SK-MEL-5 (cell line): ENCODE data around the gene EIF4A2. TPM values are rescaled to one million over a fixed set of nuclear protein-coding genes. Genes with fewer than 3 reads are reported as not detected.

Experiments
- DNase-seq: peaks from one replicate; pipeline ENCODE4 v3.0.0-alpha.2; 2016; ENCODE audit warnings: low read depth, low spot score
- in situ Hi-C: cut with HindIII; loops from 2 replicates; pipeline ENCODE4 v1.10.0; 2016; ENCODE audit warnings: low sequenced_read_pairs, high pct_unique_total_duplicates, low pct_unique_long_range_greater_than_20kb
- small RNA-seq, 2 experiments: library from RNA; depleted of rRNA; stranded (forward); fragments of <200 nt; gene quantifications; one replicate each; pipeline ENCODE3, GENCODE V24; 2014
- total RNA-seq: library from RNA; depleted of rRNA; stranded (reverse); fragments of >200 nt; shearing (Covaris generic); gene quantifications from 2 replicates; pipeline ENCODE4 v1.2.3, GENCODE V29; 2014; rRNA removed

Gene EIF4A2
- total RNA-seq, 1 experiment from 2014 or later = 434 TPM

- in situ Hi-C loops = no loop called here
- no peak for DNase-seq
Observed at GRCh38 chr3:186831798-186832197, 48.4 kb downstream of the EIF4A2 start.

- DNase-seq = no peak
- in situ Hi-C loops = no loop called here
Observed at GRCh38 chr3:186832276-186832675, 48.9 kb downstream of the EIF4A2 start.

Small RNA genes within 50 kb of the gene (small RNA-seq; reads per million reads assigned to genes)
- 0 reads per million in 2 experiments for gene RF00092
- 0 reads per million in 2 experiments for gene RNU6-1105P
- gene SNORA4 = 0 reads per million in 2 experiments
- 0 reads per million in 2 experiments for gene SNORA63
- 0 reads per million in 2 experiments for gene SNORA81
- 0 reads per million in 2 experiments for gene SNORD2

Other genes with a start within 250 kb of the EIF4A2 start
- 0.08 and 1.6 TPM in 2 replicates for gene CRYGS, start 239.2 kb upstream of the EIF4A2 start, total RNA-seq
- 17.1 and 18.5 TPM in 2 replicates for gene TBCCD1, start 216.2 kb upstream of the EIF4A2 start, total RNA-seq
- 153 and 164 TPM in 2 replicates for gene DNAJB11, start 212.9 kb upstream of the EIF4A2 start, total RNA-seq
- not detected in 2 replicates for gene AHSG, start 170.5 kb upstream of the EIF4A2 start, total RNA-seq
- not detected in 2 replicates for gene FETUB, start 143.2 kb upstream of the EIF4A2 start, total RNA-seq
- not detected in 2 replicates for gene HRG, start 117.6 kb upstream of the EIF4A2 start, total RNA-seq
- gene KNG1, start 66.2 kb upstream of the EIF4A2 start, total RNA-seq = not detected in 2 replicates
- 51.0 and 57.3 TPM in 2 replicates for gene RFC4, start 22.9 kb downstream of the EIF4A2 start, total RNA-seq
- gene ADIPOQ, start 59.1 kb downstream of the EIF4A2 start, total RNA-seq = not detected in 2 replicates
- 41.0 and 43.5 TPM in 2 replicates for gene ST6GAL1, start 146.9 kb downstream of the EIF4A2 start, total RNA-seq